NCI-H748 treated with DMSO at 0.1 percent for 48 hours (cell line): ENCODE results near the gene AEN.

Experiments used
- DNase-seq: peaks from one replicate; lab custom pipeline; 2025; lab: John Stamatoyannopoulos, UW

Gene AEN

GRCh38 chr15:88613074-88613944, 7.8 kb upstream of the AEN start:
- no peak for DNase-seq

- DNase-seq, result no peak
Observed at GRCh38 chr15:88615303-88616107, 5.6 kb upstream of the AEN start.

GRCh38 chr15:88616240-88616639, 4.9 kb upstream of the AEN start:
- no peak for DNase-seq

- DNase-seq, result no peak
Observed at GRCh38 chr15:88617031-88617722, 4.0 kb upstream of the AEN start.

GRCh38 chr15:88617790-88618189, 3.4 kb upstream of the AEN start:
- no peak for DNase-seq

- no peak for DNase-seq
Observed at GRCh38 chr15:88618686-88619085, 2.5 kb upstream of the AEN start.

- no peak for DNase-seq
Observed at GRCh38 chr15:88619796-88620195, 1.3 kb upstream of the AEN start.

- no peak for DNase-seq
Observed at GRCh38 chr15:88621789-88622604, 857 bp downstream of the AEN start.

- DNase-seq, result no peak
Observed at GRCh38 chr15:88622605-88622975, 1.4 kb downstream of the AEN start.

GRCh38 chr15:88623061-88623460, 1.9 kb downstream of the AEN start:
- DNase-seq, result no peak

- DNase-seq, result no peak
Observed at GRCh38 chr15:88623632-88624031, 2.5 kb downstream of the AEN start.

GRCh38 chr15:88624156-88624970, 3.2 kb downstream of the AEN start:
- no peak for DNase-seq

- DNase-seq, result no peak
Observed at GRCh38 chr15:88624971-88625490, 3.9 kb downstream of the AEN start.

- DNase-seq, result no peak
Observed at GRCh38 chr15:88625943-88626741, 5.0 kb downstream of the AEN start.

- DNase-seq, result no peak
Observed at GRCh38 chr15:88627463-88627862, 6.3 kb downstream of the AEN start.

GRCh38 chr15:88628018-88628654, 7.0 kb downstream of the AEN start:
- DNase-seq, result no peak

- DNase-seq, result no peak
Observed at GRCh38 chr15:88629071-88629470, 7.9 kb downstream of the AEN start.

- DNase-seq, result no peak
Observed at GRCh38 chr15:88630141-88630721, 9.1 kb downstream of the AEN start.
